Pons (tissue), 1 donor: ENCODE results near the gene NOD2.
A peak's percentile ranks its signal among the peaks of the same experiment; 100 is the strongest.

ENCODE experiments used
- DNase-seq: peaks from one replicate; pipeline ENCODE4 v3.0.0-alpha.2; 2016; ENCODE audit warnings: low spot score

Gene NOD2

DNA sequence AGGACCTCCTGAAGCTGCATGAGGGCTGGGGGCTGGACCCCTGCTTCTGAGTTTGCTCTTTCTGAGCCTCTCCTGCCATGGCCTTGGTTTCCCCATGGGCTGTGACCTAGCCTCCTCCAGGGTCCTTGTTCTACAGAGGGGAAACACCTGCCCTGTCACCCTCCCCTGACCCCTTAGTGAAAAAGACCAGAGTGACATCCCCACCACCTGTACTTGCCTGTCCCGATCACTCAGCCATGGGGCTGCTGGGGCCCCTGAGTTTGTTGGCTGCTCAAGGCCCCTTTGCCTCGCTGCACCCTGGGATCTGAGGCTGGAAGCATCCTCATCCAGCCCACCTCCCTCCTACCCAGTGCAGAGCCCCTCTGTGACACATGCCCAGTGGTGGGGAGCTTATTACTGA, 800 bp downstream of the NOD2 start:
- DNase-seq = no peak

GRCh38 chr16:50695017-50696000, 1.9 kb downstream of the NOD2 start:
- peak; percentile 50 for DNase-seq

GRCh38 chr16:50696126-50696525, 2.7 kb downstream of the NOD2 start:
- no peak for DNase-seq

DNA sequence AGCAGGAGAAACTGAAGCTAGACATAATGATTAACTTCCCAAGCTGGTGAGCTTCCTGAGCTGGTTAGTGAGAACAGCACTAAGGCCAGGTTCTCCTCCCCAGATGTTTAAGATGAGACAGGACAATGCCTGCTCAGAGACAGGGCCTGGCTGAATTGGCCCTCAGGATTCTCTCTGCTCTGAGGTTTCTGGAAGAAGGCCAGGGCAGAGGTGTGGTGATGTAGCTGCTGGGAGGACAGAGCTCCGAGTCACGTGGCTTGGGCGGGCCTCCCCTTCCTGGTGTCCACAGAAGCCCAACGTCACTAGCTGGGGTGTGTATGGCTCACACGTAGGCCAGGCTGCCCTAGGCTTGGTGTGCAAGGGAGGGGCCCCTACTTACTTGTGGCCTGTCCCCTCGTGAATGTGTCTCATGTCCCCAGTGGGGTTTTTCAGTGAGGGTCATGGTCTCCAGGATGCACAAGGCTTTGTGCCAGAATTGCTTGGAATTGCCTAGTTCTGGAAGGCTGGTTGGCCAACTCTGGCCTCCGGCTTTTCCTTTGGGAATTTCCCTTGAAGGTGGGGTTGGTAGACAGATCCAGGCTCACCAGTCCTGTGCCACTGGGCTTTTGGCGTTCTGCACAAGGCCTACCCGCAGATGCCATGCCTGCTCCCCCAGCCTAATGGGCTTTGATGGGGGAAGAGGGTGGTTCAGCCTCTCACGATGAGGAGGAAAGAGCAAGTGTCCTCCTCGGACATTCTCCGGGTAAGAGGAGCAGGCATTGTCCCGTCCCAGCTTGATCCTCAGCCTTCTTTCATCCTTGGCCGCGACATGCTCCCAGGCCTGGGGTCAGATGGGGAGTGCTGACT, 3.4 kb downstream of the NOD2 start:
- DNase-seq = peak; percentile 31

DNA sequence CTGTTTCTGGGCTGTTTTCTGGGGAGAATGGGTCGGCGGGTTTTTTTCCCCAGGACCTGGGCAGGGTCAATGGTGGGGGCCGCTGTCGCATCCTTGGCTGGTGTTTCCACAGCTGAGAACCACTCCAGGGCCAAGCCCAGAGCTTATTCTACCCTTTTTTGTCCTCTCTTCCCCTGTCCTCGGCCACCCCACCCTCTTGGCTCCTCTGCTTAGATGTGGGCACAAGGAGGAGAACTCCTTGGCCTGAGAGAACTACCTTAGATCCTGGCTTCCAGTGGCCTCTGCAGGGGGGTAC, 4.0 kb downstream of the NOD2 start:
- no peak for DNase-seq

GRCh38 chr16:50697881-50698767, 4.7 kb downstream of the NOD2 start:
- DNase-seq = peak; percentile 74

GRCh38 chr16:50699326-50700159, 6.1 kb downstream of the NOD2 start:
- DNase-seq = no peak

GRCh38 chr16:50702725-50703124, 9.3 kb downstream of the NOD2 start:
- DNase-seq = no peak

DNA sequence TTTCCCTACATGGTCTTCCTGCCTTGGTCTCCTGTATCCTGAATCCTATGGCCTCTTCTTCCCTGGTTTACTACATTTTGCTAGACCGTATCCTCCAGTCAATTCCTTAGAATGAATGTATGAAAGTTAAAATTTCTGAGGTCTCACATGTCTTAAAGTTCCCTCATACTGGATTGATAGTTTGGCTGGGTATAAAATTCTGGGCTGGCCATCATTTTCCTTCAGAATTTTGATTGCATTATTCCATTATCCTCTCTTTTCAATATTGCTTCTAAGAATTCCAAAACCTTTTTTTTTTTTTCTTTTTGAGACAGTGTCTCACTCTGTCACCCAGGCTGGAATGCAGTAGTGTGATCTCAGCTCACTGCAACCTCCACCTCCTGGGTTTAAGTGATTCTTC, 10.8 kb downstream of the NOD2 start:
- DNase-seq = no peak

DNA sequence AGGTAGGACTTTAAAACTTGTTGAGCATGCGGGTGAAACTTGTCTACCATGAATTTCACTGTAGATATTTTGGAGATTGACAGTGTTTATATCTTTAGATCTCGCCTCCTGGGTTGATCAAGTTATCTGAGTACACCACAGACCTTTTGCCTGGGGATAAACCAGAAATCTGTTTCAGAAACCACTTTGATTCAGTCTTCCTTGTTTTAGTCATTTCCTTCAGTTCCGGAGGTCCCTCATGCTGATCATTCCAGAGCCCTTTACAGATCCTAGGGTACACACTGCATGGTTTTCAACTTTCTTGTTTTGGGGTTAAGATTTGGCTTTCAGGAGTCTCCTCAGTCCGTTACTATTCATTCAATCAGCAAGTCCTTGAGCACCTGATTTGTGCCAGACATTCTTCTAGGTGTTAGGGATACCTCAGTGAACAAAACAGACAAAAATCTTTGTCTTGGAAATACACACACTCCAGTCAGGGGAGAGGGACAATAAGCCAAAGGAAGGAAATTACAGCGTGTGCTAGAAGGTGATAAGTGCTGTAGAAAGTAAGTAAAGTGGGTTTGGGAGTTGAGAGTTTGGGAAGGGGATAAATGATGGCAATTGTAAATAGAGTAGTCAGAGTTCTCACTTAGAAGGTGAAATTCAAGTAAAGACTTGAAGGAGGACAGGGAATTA, 12.2 kb downstream of the NOD2 start:
- no peak for DNase-seq

- DNase-seq = no peak
Observed at GRCh38 chr16:50706250-50706649, 12.8 kb downstream of the NOD2 start.

DNA sequence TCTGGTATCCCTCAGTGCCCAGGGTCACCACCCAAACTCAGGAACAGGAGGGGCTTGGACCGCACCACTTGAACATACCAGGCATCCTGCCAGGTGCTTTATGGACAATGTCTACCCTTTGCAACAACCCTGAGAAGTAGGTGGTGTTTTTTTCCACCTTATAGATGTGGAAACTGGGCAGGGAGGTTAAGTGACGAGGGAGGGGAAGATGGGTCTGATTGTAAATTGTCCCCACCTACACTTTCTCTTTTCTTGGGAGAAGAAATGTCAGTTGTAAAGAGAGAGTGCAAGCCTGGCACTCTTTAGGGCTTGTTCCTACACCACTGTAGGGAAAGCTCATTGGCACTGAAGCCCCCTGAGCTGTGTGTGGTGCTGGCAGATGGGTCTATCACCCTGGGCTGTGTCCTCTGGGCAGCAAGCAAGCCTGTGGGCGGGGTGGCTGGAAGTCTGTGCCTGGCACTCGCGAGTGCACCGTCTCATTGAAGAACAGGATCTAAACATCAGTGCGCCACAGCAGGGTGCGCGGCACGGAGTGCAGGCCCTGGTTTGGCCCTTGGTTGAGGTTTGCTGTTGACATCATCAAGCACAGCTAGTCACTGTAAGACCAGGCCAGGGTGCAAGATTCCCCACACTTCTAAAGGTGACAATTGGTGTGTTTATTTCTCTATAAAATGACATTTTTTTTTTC, 15.1 kb downstream of the NOD2 start:
- no peak for DNase-seq

GRCh38 chr16:50709061-50709684, 15.8 kb downstream of the NOD2 start:
- peak; percentile 78 for DNase-seq

DNA sequence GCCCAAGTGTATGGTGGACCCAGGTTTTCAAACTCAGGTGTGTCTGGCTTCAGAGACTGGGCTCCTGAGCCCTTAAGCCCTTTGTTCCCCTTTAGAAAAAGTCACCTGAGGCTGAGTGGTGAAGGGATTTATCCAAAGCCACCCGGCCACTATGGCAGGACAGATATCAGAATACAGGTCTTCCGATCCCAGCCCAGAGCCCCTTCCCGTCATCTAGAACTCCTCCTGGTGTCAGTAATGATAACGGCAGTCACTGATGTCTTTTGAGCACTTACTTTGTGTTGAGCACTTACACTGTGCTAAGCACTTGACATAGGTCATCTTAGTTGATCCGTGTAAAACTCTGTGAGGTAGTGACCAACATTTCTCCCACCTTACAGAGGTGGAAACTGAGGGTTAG, 16.6 kb downstream of the NOD2 start:
- no peak for DNase-seq

DNA sequence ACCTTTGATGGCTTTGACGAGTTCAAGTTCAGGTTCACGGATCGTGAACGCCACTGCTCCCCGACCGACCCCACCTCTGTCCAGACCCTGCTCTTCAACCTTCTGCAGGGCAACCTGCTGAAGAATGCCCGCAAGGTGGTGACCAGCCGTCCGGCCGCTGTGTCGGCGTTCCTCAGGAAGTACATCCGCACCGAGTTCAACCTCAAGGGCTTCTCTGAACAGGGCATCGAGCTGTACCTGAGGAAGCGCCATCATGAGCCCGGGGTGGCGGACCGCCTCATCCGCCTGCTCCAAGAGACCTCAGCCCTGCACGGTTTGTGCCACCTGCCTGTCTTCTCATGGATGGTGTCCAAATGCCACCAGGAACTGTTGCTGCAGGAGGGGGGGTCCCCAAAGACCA, 17.6 kb downstream of the NOD2 start:
- no peak for DNase-seq

- peak; percentile 63 for DNase-seq
Observed at GRCh38 chr16:50711862-50712559, 18.6 kb downstream of the NOD2 start.

- DNase-seq = no peak
Observed at GRCh38 chr16:50712560-50712898, 19.1 kb downstream of the NOD2 start.

- DNase-seq = no peak
Observed at GRCh38 chr16:50712956-50713355, 19.6 kb downstream of the NOD2 start.

DNA sequence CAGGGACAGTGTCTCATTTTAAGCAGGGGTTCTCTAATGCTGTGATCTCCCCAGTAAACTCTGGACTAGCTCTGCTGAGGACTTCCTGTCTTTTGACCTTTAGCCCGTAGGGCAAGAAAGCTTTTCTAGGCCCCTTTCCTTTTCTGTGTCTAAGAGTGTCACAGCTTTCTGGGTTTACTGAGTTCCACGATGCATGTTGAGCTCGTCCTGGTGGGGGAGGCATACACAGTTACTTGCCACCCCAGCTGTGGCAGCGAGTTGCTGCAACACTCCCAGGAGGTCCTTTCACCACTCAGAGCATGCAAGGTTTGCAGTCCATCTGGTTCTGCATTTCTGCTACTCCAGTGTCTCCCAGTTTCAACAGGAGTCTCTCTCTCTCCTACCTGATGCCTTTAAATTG, 23.7 kb downstream of the NOD2 start:
- DNase-seq = no peak
